Measurements from ENCODE around the gene KY. TPM values are rescaled to one million over a fixed set of nuclear protein-coding genes. Genes with fewer than 3 reads are reported as not detected.

Gene KY
- polyA plus RNA-seq, 2 of the 4 experiments (the other 2 are of a cell fraction): 0.04 to 0.05 TPM

- 22% methylated on average over 11 of the region's 11 CpGs for WGBS (ENCODE audit: missing lambda C conversion rate)
- ChIA-PET POLR2A (no interaction called here), CTCF (interaction anchor here (0.7 kb wide), 1 partner anchor 38 kb away, joined by 3 read pairs; no protein-coding TSS in a partner anchor)
- no peak overlapping the region for H3K27ac ChIP-seq
- no peaks in the 10 kb centered on the region for H3K4me1 ChIP-seq
- no peak overlapping the region for H3K4me3 ChIP-seq
- ATAC-seq (peak; percentile 73 to 79), FAIRE-seq (no peak), DNase-seq (ENCODE audit: low read depth in 1 of 2, low spot score in 1 of 2) (peak; percentile 14 to 19)
- H3K9me3 ChIP-seq: no peaks in the 10 kb centered on the region; the same call in 2 of the 3 replicates
- TF ChIP-seq MYC (IDR thresholded peaks at IDR 0.05; ENCODE audit: borderline replicate concordance, low read length) (no peak), RAD21 (conservative IDR thresholded peaks at IDR 0.05 in 1 of 2, IDR thresholded peaks at IDR 0.05 in 1 of 2) (0 out of 5 replicates have a peak, but pooled peaks of 1 of the 2 experiments have one; percentile 16)
- H3K4me2 ChIP-seq: no peak overlapping the region
Observed at GRCh38 chr3:134677196-134677986, 26.6 kb upstream of the KY start.

GRCh38 chr3:134675726-134676256 is 25.0 kb upstream of the KY start:
- Histone ChIP-seq H3K4me3 (no peak overlapping the region), H3K27ac (no peak overlapping the region)

GRCh38 chr3:134672571-134672970 is 21.7 kb upstream of the KY start:
- Histone ChIP-seq H3K4me1 (no peaks in the 10 kb centered on the region), H3K4me2 (no peak overlapping the region), H3K9me3 (no peaks in the 10 kb centered on the region; the same call in 2 of the 3 replicates), H3K27ac (no peak overlapping the region), H3K4me3 (no peak overlapping the region)
- 26% methylated on average over 5 of the region's 5 CpGs for WGBS (ENCODE audit: missing lambda C conversion rate)
- ChIA-PET CTCF (no interaction called here), POLR2A (no interaction called here)
- DNase-seq (ENCODE audit: low read depth in 1 of 2, low spot score in 1 of 2) (no peak), ATAC-seq (no peak), FAIRE-seq (no peak)
- TF ChIP-seq POLR2A (IDR thresholded peaks at IDR 0.05; ENCODE audit: low read length) (no peak), FOSL2 (IDR thresholded peaks at IDR 0.05) (no peak), FOSL2 (CRISPR knock-in tag; IDR thresholded peaks at IDR 0.05) (no peak), BCL3 (IDR thresholded peaks at IDR 0.05) (no peak), CHD4 (IDR thresholded peaks at IDR 0.05; ENCODE audit: borderline replicate concordance) (no peak), BHLHE40 (IDR thresholded peaks at IDR 0.05; ENCODE audit: low read depth, low read length) (no peak), KDM5A (IDR thresholded peaks at IDR 0.05) (no peak), ZC3H11A (IDR thresholded peaks at IDR 0.05) (no peak), ATOH8 (CRISPR knock-in tag; IDR thresholded peaks at IDR 0.05; ENCODE audit: low read depth) (no peak), CBX8 (IDR thresholded peaks at IDR 0.05) (no peak), ESRRA (IDR thresholded peaks at IDR 0.05; ENCODE audit: borderline replicate concordance, low read length) (no peak), NR3C1 (IDR thresholded peaks at IDR 0.05) (no peak), JUNB (IDR thresholded peaks at IDR 0.05) (no peak), EP300 (IDR thresholded peaks at IDR 0.05) (no peak), CEBPB (IDR thresholded peaks at IDR 0.05) (no peak), JUN (IDR thresholded peaks at IDR 0.05) (no peak), ZSCAN20 (CRISPR knock-in tag; IDR thresholded peaks at IDR 0.05) (no peak), E2F6 (IDR thresholded peaks at IDR 0.05; ENCODE audit: borderline replicate concordance, low read depth) (no peak), FOXS1 (CRISPR knock-in tag; IDR thresholded peaks at IDR 0.05) (no peak), HOXB5 (CRISPR knock-in tag; IDR thresholded peaks at IDR 0.05) (no peak)

More at GRCh38 chr3:134675726-134676256, 25.0 kb upstream of the KY start:
- Histone ChIP-seq H3K9me3 (no peaks in the 10 kb centered on the region; the same call in 2 of the 3 replicates), H3K4me2 (no peak overlapping the region), H3K4me1 (no peaks in the 10 kb centered on the region)
- no peak for FAIRE-seq
- CTCF ChIA-PET: no interaction called here
- POLR2A ChIA-PET: no interaction called here
- no peak for DNase-seq (ENCODE audit: low read depth in 1 of 2, low spot score in 1 of 2)
- TF ChIP-seq CHD2 (IDR thresholded peaks at IDR 0.05; ENCODE audit: low read length, partially characterized antibody): no peak
- peak; percentile 77 for TF ChIP-seq MAFK (IDR thresholded peaks at IDR 0.05; ENCODE audit: partially characterized antibody)
- 66% methylated on average over 3 of the region's 3 CpGs for WGBS (ENCODE audit: missing lambda C conversion rate)
- ATAC-seq: no peak
